Smooth muscle cell (in vitro differentiated cells): ENCODE data around the gene PGAP3. TPM values are rescaled to one million over a fixed set of nuclear protein-coding genes. Genes with fewer than 3 reads are reported as not detected.

Source experiments
- DNase-seq: peaks from one replicate; lab custom pipeline; 2025; ENCODE audit not compliant: unreplicated experiment; lab: John Stamatoyannopoulos, UW
- H2AFZ ChIP-seq: fragments of 200-600 bp; sonication (generic); 2 replicates; pipeline ENCODE4 v1.6.0; 2016; ENCODE audit warnings: antibody characterized with exemption, low read depth, mild to moderate bottlenecking
- H3F3A ChIP-seq: fragments of 200-600 bp; sonication (generic); 2 replicates; pipeline ENCODE4 v1.6.0; 2017; ENCODE audit warnings: antibody characterized with exemption, low read depth
- H3K27ac ChIP-seq: fragments of 200-600 bp; sonication (generic); 2 replicates; pipeline ENCODE4 v1.5.1; 2016; ENCODE audit warnings: low read depth, mild to moderate bottlenecking
- H3K27me3 ChIP-seq: fragments of 200-600 bp; sonication (generic); 2 replicates; pipeline ENCODE4 v1.6.1; 2016; ENCODE audit warnings: low read depth, mild to moderate bottlenecking
- H3K36me3 ChIP-seq: fragments of 200-600 bp; sonication (generic); 2 replicates; pipeline ENCODE4 v1.5.1; 2016; ENCODE audit warnings: low read depth
- H3K4me1 ChIP-seq: fragments of 200-600 bp; sonication (generic); 2 replicates; pipeline ENCODE4 v1.5.1; 2016; ENCODE audit warnings: low read depth
- H3K4me2 ChIP-seq: fragments of 200-600 bp; sonication (generic); 2 replicates; pipeline ENCODE4 v1.6.0; 2016; ENCODE audit warnings: mild to moderate bottlenecking
- H3K4me3 ChIP-seq: fragments of 200-600 bp; sonication (generic); 2 replicates; pipeline ENCODE4 v1.5.1; 2016; ENCODE audit warnings: mild to moderate bottlenecking
- H3K79me2 ChIP-seq: fragments of 200-600 bp; sonication (generic); 2 replicates; pipeline ENCODE4 v1.6.0; 2016; ENCODE audit warnings: low read depth, mild to moderate bottlenecking
- H3K9ac ChIP-seq: fragments of 200-600 bp; sonication (generic); 2 replicates; pipeline ENCODE4 v1.6.0; 2016; ENCODE audit warnings: low read depth
- H3K9me3 ChIP-seq: fragments of 200-600 bp; sonication (generic); replicated peaks from 2 replicates; pipeline ENCODE4 v1.5.1; 2016; ENCODE audit warnings: low read depth
- H4K20me1 ChIP-seq: fragments of 200-600 bp; sonication (generic); 2 replicates; pipeline ENCODE4 v1.6.0; 2016; ENCODE audit warnings: low read depth
- WGBS: methylation state at CpG from one replicate; pipeline ENCODE4 v1.1.7; 2016; ENCODE audit warnings: low lambda C conversion rate; 5-methylcytosine and 5-hydroxymethylcytosine counted together
- polyA plus RNA-seq: library from polyadenylated mRNA; unstranded; fragments of >200 nt; fragmentation: Nextera tagmentation; extraction: Ambion mirVana; gene quantifications from 2 replicates; pipeline ENCODE4 v1.2.1, GENCODE V29; 2016
- total RNA-seq: library from RNA; depleted of rRNA; stranded (reverse); fragments of >200 nt; gene quantifications from 2 replicates; pipeline ENCODE4 v1.2.3, GENCODE V29; 2014
- TF ChIP-seq, protein P1 (sequence below): fragments of 200-600 bp; sonication (generic); IDR thresholded peaks from 2 replicates; pipeline ENCODE4 v1.5.1; 2017; ENCODE audit warnings: borderline replicate concordance, mild to moderate bottlenecking, antibody characterized with exemption; ENCODE audit not compliant: insufficient read depth, poor library complexity, severe bottlenecking

Gene PGAP3
- total and polyA plus RNA-seq, 2 experiments from 2014 or later, result 19.1 to 19.4 TPM

DNA sequence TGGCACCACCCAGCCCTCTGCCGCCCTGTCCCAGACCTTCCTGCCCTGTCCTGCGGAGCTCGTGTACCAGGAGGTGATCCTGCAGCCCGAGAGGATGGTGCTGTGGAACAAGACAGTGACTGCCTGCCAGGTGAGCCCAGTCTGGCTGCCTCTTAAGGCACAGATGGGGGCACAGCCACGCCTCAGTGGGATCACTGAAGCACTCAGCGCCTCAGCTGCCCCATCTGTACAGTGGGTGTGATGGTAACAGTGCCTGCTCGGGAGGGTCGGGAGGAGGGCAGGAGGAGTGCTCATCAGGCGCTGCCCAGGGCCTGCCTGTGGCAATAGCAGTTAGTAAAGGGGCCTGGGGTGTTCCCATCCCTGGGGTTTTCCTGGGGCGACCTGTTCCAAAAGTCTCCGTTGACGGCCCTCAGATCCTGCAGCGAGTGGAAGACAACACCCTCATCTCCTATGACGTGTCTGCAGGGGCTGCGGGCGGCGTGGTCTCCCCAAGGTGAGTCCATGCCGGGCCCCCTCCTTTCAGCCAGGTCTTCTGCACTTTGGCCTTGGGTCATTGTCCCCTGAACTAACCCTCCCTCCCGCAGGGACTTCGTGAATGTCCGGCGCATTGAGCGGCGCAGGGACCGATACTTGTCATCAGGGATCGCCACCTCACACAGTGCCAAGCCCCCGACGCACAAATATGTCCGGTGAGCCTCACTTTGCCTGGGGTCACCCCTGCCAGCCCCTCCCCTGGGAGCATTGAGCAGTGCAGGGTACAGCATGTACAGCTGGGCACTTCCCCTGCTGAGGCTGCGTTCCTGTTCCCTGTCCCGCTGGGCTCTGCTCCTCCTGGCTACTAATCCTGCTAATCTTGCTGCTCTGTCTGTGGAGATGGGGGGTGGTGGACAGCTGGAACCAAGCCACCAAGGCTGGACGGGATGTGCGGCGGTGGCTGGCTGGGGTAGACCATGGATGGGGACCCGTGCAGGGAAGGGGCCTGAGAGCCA is 27.2 kb downstream of the PGAP3 start:
- WGBS, result 87% methylated on average over 33 of the region's 35 CpGs
- TF ChIP-seq, protein P1, sequence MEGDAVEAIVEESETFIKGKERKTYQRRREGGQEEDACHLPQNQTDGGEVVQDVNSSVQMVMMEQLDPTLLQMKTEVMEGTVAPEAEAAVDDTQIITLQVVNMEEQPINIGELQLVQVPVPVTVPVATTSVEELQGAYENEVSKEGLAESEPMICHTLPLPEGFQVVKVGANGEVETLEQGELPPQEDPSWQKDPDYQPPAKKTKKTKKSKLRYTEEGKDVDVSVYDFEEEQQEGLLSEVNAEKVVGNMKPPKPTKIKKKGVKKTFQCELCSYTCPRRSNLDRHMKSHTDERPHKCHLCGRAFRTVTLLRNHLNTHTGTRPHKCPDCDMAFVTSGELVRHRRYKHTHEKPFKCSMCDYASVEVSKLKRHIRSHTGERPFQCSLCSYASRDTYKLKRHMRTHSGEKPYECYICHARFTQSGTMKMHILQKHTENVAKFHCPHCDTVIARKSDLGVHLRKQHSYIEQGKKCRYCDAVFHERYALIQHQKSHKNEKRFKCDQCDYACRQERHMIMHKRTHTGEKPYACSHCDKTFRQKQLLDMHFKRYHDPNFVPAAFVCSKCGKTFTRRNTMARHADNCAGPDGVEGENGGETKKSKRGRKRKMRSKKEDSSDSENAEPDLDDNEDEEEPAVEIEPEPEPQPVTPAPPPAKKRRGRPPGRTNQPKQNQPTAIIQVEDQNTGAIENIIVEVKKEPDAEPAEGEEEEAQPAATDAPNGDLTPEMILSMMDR, result no peak

DNA sequence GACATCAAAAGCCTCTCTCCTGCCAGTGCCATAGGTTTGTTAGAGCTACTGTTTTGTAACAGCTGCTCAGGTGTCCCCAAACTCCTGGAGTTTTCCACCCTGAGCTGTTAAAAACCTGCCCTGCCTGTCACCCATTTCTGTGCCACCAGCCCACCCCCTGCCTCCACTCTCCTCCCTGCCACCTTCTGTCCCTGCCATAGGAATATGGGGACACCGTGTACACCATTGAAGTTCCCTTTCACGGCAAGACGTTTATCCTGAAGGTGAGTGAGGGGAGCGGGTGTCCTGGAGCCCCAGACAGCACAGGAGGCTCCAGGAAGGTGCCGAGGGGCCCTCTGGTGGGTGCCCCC is 27.9 kb downstream of the PGAP3 start:
- Histone ChIP-seq H3K9ac (no peak overlapping the region), H3K4me1 (no peaks in the 10 kb centered on the region), H4K20me1 (peaks cover 18% of the 10 kb centered on the region), H3K4me3 (no peak overlapping the region), H2AFZ (no peak overlapping the region), H3K4me2 (no peak overlapping the region), H3K79me2 (no peaks in the 10 kb centered on the region), H3F3A (no peaks in the 10 kb centered on the region), H3K27ac (no peak overlapping the region), H3K36me3 (no peaks in the 10 kb centered on the region), H3K27me3 (no peaks in the 10 kb centered on the region), H3K9me3 (no peaks in the 10 kb centered on the region)
- TF ChIP-seq, protein P1, result no peak
- WGBS, result 97% methylated on average over 5 of the region's 5 CpGs
- DNase-seq, result no peak

More for the DNA sequence above, 27.2 kb downstream of the PGAP3 start:
- Histone ChIP-seq H3K36me3 (no peaks in the 10 kb centered on the region), H3K9ac (no peak overlapping the region), H3F3A (no peaks in the 10 kb centered on the region), H3K27ac (no peak overlapping the region), H3K27me3 (peaks cover 4% of the 10 kb centered on the region), H3K4me3 (no peak overlapping the region), H3K79me2 (no peaks in the 10 kb centered on the region), H2AFZ (no peak overlapping the region), H3K9me3 (no peaks in the 10 kb centered on the region), H3K4me1 (no peaks in the 10 kb centered on the region), H4K20me1 (peaks cover 11% of the 10 kb centered on the region), H3K4me2 (no peak overlapping the region)
- DNase-seq, result no peak

GRCh38 chr17:39659279-39660010 is 28.4 kb downstream of the PGAP3 start:
- no peak overlapping the region for H3K4me2 ChIP-seq
- no peaks in the 10 kb centered on the region for H3K27me3 ChIP-seq
- no peaks in the 10 kb centered on the region for H3K36me3 ChIP-seq
- 87% methylated on average over 15 of the region's 15 CpGs for WGBS
- no peaks in the 10 kb centered on the region for H3F3A ChIP-seq
- TF ChIP-seq, protein P1, result no peak
- no peak overlapping the region for H3K4me3 ChIP-seq
- no peak overlapping the region for H3K9ac ChIP-seq
- DNase-seq, result no peak
- H3K27ac ChIP-seq, result no peak overlapping the region
- H2AFZ ChIP-seq, result no peak overlapping the region
- no peaks in the 10 kb centered on the region for H3K79me2 ChIP-seq
- peaks cover 24% of the 10 kb centered on the region for H4K20me1 ChIP-seq
- H3K9me3 ChIP-seq, result no peaks in the 10 kb centered on the region
- no peaks in the 10 kb centered on the region for H3K4me1 ChIP-seq
